ENCODE measurements around the gene RNU6-9. TPM values are rescaled to one million over a fixed set of nuclear protein-coding genes. Genes with fewer than 3 reads are reported as not detected.
"Not testable (repeated sequence)": the region's sequence is repeated elsewhere in the genome, so short reads cannot be mapped to it uniquely, and the experiment has no call there.

RNU6-9 gene
- total RNA-seq, 1 experiment from 2014 or later = not detected

DNA sequence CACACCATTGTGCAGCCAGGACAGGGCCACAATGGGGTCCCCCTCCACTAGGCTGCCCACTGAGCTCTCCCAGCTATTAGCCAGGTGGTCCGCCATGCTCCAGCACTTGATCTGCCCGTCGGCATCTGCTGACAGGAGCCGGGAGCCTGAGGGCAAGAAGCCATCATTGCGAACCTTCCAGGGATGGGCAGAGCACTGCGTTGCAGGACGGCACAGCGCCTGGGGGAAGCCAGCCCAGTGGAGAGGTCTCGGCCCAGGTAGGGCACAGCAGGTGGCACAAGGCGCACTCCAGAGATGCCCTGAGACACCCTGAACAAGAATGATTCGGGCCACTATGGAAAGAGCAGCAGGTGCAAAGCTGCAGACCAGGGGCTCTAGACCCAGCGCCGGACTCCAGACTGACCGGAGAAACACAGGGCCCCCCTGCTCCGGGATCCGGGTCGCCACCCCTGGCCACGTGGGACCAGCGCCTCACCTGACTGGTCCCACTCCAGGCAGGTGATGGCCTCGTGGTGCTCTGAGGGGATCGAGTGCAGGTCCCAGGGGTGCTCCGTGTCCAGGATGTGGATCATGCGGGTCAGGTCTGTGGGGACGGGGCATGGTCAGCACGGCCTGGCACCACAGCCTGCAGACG, 3.5 kb upstream of the RNU6-9 start:
- intact Hi-C loops (cut with micrococcal nuclease; ENCODE audit: unreplicated experiment) = no loop called here
- ChIA-PET POLR2A (ENCODE audit: unreplicated experiment) (no interaction called here), CTCF (no interaction called here)
- Histone ChIP-seq H3K4me2 (no peak overlapping the region), H3F3A (ENCODE audit: insufficient read depth, low read depth) (peaks cover 34% of the 10 kb centered on the region), H2AFZ (no peak overlapping the region), H3K27me3 (ENCODE audit: insufficient read depth, low read depth) (no peaks in the 10 kb centered on the region), H3K9me2 (ENCODE audit: insufficient read depth) (no peaks in the 10 kb centered on the region), H3K9me3 (ENCODE audit: insufficient read depth, low read depth) (no peaks in the 10 kb centered on the region), H3K4me1 (replicated peaks; ENCODE audit: insufficient read depth) (peaks cover 2% of the 10 kb centered on the region), H4K20me1 (ENCODE audit: insufficient read depth) (peaks cover 29% of the 10 kb centered on the region), H3K79me2 (ENCODE audit: low read depth) (peaks cover 6% of the 10 kb centered on the region; the same call in 1 of the 2 replicates), H3K4me3 (no peak overlapping the region), H3K27ac (no peak overlapping the region), H3K36me3 (ENCODE audit: low read depth) (0 out of 2 replicates have a peak, but pooled peaks cover 8% of the 10 kb centered on the region)
- no TSS peak for BruUV-seq (replicated peaks)
- DNase-seq = no peak
- TF ChIP-seq EZH2 (IDR thresholded peaks at IDR 0.05; ENCODE audit: low read depth) (no peak), CTCF (conservative IDR thresholded peaks at IDR 0.05) (no peak)

- Histone ChIP-seq H3K27ac (no peak overlapping the region), H4K20me1 (ENCODE audit: insufficient read depth) (peaks cover 19% of the 10 kb centered on the region; the same call in 1 of the 2 replicates), H3K4me2 (no peak overlapping the region), H3K36me3 (ENCODE audit: low read depth) (0 out of 2 replicates have a peak, but pooled peaks cover 8% of the 10 kb centered on the region), H3K9me2 (ENCODE audit: insufficient read depth) (no peaks in the 10 kb centered on the region), H3K27me3 (ENCODE audit: insufficient read depth, low read depth) (no peaks in the 10 kb centered on the region), H2AFZ (no peak overlapping the region), H3K4me1 (replicated peaks; ENCODE audit: insufficient read depth) (no peaks in the 10 kb centered on the region), H3F3A (ENCODE audit: insufficient read depth, low read depth) (peaks cover 32% of the 10 kb centered on the region), H3K79me2 (ENCODE audit: low read depth) (peaks cover 6% of the 10 kb centered on the region; the same call in 1 of the 2 replicates), H3K9me3 (ENCODE audit: insufficient read depth, low read depth) (no peaks in the 10 kb centered on the region), H3K4me3 (no peak overlapping the region)
- no peak for DNase-seq
- intact Hi-C loops (cut with micrococcal nuclease; ENCODE audit: unreplicated experiment) = no loop called here
- no peak for TF ChIP-seq EZH2 (IDR thresholded peaks at IDR 0.05; ENCODE audit: low read depth)
- TF ChIP-seq CTCF (conservative IDR thresholded peaks at IDR 0.05) = no peak
- ChIA-PET CTCF (no interaction called here), POLR2A (ENCODE audit: unreplicated experiment) (no interaction called here)
- BruUV-seq (replicated peaks) = no TSS peak
Measured at GRCh38 chr19:890831-891230, 2.5 kb upstream of the RNU6-9 start.

GRCh38 chr19:891421-892200, 1.7 kb upstream of the RNU6-9 start:
- POLR2A ChIA-PET (ENCODE audit: unreplicated experiment); H3K4me1 ChIP-seq (replicated peaks; ENCODE audit: insufficient read depth); intact Hi-C loops (cut with micrococcal nuclease; ENCODE audit: unreplicated experiment); H3K36me3 ChIP-seq (ENCODE audit: low read depth); CTCF ChIA-PET; H3K9me2 ChIP-seq (ENCODE audit: insufficient read depth); H3K27ac ChIP-seq; H3K27me3 ChIP-seq (ENCODE audit: insufficient read depth, low read depth); H3K9me3 ChIP-seq (ENCODE audit: insufficient read depth, low read depth); H3K79me2 ChIP-seq (ENCODE audit: low read depth); H2AFZ ChIP-seq; DNase-seq: not testable (repeated sequence)
- H3K4me2 ChIP-seq = peak overlapping the region; percentile 67
- peaks cover 32% of the 10 kb centered on the region for H3F3A ChIP-seq (ENCODE audit: insufficient read depth, low read depth)
- peaks cover 16% of the 10 kb centered on the region; the same call in 1 of the 2 replicates for H4K20me1 ChIP-seq (ENCODE audit: insufficient read depth)
- BruUV-seq (replicated peaks) = TSS peak; percentile 30
- peak overlapping the region; percentile 85; the same call in 1 of the 2 replicates for H3K4me3 ChIP-seq
